Activated CD8-positive, alpha-beta T cell treated with anti-CD3 and anti-CD28 coated beads for 36 hours (primary cell): ENCODE measurements around the gene WDSUB1. TPM values are rescaled to one million over a fixed set of nuclear protein-coding genes. Genes with fewer than 3 reads are reported as not detected.

ENCODE experiments used
- ATAC-seq: fragments of 200-7000 bp; cut with Tn5 transposase; one replicate; pipeline ENCODE4 v1.10.0; 2021; ENCODE audit warnings: mild to moderate bottlenecking, moderate library complexity
- CTCF ChIA-PET: fragments of 350-600 bp; sonication (Branson Sonifier 250); formaldehyde crosslinking; loops from one replicate; lab custom pipeline; 2021; ENCODE audit warnings: antibody characterized with exemption; lab: Charles Lee
- POLR2A ChIA-PET: fragments of 350-600 bp; sonication (Branson Sonifier 250); formaldehyde crosslinking; loops from one replicate; lab custom pipeline; 2021; ENCODE audit warnings: antibody characterized with exemption; lab: Charles Lee
- DNase-seq: peaks from one replicate; pipeline ENCODE4 v3.0.0-alpha.2; 2020
- H3K27ac Mint-ChIP-seq: one replicate; pipeline ENCODE4 v1.8.0; 2021; ENCODE audit warnings: mild to moderate bottlenecking, mixed read lengths
- H3K27me3 Mint-ChIP-seq: one replicate; pipeline ENCODE4 v1.8.0; 2021; ENCODE audit warnings: mixed read lengths
- H3K36me3 Mint-ChIP-seq: one replicate; pipeline ENCODE4 v1.8.0; 2021; ENCODE audit warnings: low read depth, mixed read lengths
- H3K4me1 Mint-ChIP-seq: one replicate; pipeline ENCODE4 v1.8.0; 2021; ENCODE audit warnings: low read depth, mixed read lengths
- H3K4me3 Mint-ChIP-seq: one replicate; pipeline ENCODE4 v1.8.0; 2021; ENCODE audit warnings: mild to moderate bottlenecking, moderate library complexity, mixed read lengths
- H3K9me3 Mint-ChIP-seq: one replicate; pipeline ENCODE4 v1.8.0; 2021; ENCODE audit warnings: mixed read lengths
- CTCF ChIP-seq: fragments of 200-600 bp; IDR thresholded peaks from one replicate; pipeline ENCODE4 v1.8.0; 2022; ENCODE audit warnings: antibody characterized with exemption, mild to moderate bottlenecking
- intact Hi-C: fragments of 100-400 bp; cut with micrococcal nuclease; formaldehyde crosslinking; loops from one replicate; pipeline ENCODE4 v1.10.0; 2022
- total RNA-seq, 2 experiments: library from RNA; stranded (reverse); gene quantifications; one replicate each; pipeline ENCODE4 v1.2.3, GENCODE V29; 2021

The WDSUB1 gene
- total RNA-seq, 2 experiments from 2014 or later = 6.8 to 8.6 TPM

DNA sequence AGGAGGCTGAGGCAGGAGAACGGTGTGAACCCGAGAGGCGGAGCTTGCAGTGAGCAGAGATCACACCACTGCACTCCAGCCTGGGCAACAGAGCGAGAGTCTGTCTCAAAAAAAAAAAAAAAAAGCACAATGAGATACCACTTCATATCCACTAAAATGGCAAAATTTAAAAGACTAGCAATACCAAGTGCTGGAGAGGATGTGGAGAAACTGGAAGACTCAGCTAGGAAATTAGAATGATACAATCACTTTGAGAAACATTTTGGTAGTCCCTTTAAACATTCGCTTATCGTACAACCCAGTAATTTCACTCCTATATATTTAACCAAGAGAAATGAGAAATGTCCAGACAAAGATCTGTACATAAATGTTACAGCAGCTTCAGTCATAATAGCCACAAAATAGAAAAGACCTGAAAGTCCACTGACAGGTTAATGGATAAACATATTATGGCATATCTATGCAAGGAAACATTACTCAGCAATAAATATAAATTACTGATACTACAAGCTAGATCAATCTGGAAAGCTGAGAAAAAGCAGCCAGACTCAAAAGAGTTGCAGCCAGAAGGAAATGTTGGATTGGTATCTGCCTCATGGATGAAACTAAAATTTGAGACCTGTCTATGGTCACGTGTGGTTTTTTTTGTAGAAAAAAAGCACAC lies 40.0 kb downstream of the WDSUB1 start:
- Mint-ChIP-seq H3K27ac (no peak overlapping the region), H3K4me1 (peaks cover 9% of the 10 kb centered on the region), H3K9me3 (peaks cover 3% of the 10 kb centered on the region), H3K27me3 (no peaks in the 10 kb centered on the region), H3K36me3 (peaks cover 30% of the 10 kb centered on the region), H3K4me3 (no peak overlapping the region)
- intact Hi-C loops = no loop called here
- DNase-seq = no peak
- POLR2A ChIA-PET = no interaction called here
- CTCF ChIA-PET = interaction anchor here (1.0 to 1.3 kb wide), 2 partner anchors 10 to 12 kb away, joined by 3 read pairs; no protein-coding TSS in a partner anchor
- no peak for TF ChIP-seq CTCF
- no peak for ATAC-seq

GRCh38 chr2:159243529-159243928 lies 43.0 kb downstream of the WDSUB1 start:
- intact Hi-C loops = no loop called here
- CTCF ChIA-PET = no interaction called here
- Mint-ChIP-seq H3K27me3 (no peaks in the 10 kb centered on the region), H3K36me3 (peaks cover 33% of the 10 kb centered on the region), H3K4me1 (no peaks in the 10 kb centered on the region), H3K9me3 (peaks cover 3% of the 10 kb centered on the region), H3K4me3 (no peak overlapping the region), H3K27ac (no peak overlapping the region)
- DNase-seq = no peak
- ATAC-seq = no peak
- no peak for TF ChIP-seq CTCF
- POLR2A ChIA-PET = no interaction called here

- no peak for TF ChIP-seq CTCF
- Mint-ChIP-seq H3K27ac (no peak overlapping the region), H3K9me3 (no peaks in the 10 kb centered on the region), H3K36me3 (peaks cover 10% of the 10 kb centered on the region), H3K27me3 (no peaks in the 10 kb centered on the region), H3K4me3 (no peak overlapping the region), H3K4me1 (no peaks in the 10 kb centered on the region)
- POLR2A ChIA-PET = no interaction called here
- CTCF ChIA-PET = no interaction called here
- DNase-seq (no peak), ATAC-seq (no peak)
- intact Hi-C loops = no loop called here
Observed at GRCh38 chr2:159234868-159235267, 51.6 kb downstream of the WDSUB1 start.

- Mint-ChIP-seq H3K4me3 (no peak overlapping the region), H3K36me3 (peaks cover 10% of the 10 kb centered on the region), H3K9me3 (no peaks in the 10 kb centered on the region), H3K27me3 (no peaks in the 10 kb centered on the region), H3K27ac (no peak overlapping the region), H3K4me1 (peaks cover 20% of the 10 kb centered on the region)
- no peak for TF ChIP-seq CTCF
- DNase-seq = no peak
- CTCF ChIA-PET = no interaction called here
- intact Hi-C loops = no loop called here
- ATAC-seq = no peak
- POLR2A ChIA-PET = no interaction called here
Observed at GRCh38 chr2:159232456-159233170, 53.9 kb downstream of the WDSUB1 start.
